B cell (primary cell): ENCODE measurements around the gene PPEF1. TPM values are rescaled to one million over a fixed set of nuclear protein-coding genes. Genes with fewer than 3 reads are reported as not detected.

Source experiments
- ATAC-seq: fragments of 200-7000 bp; cut with Tn5 transposase; one replicate; pipeline ENCODE4 v1.10.0; 2021; ENCODE audit warnings: low read depth, mild to moderate bottlenecking, moderate number of reproducible peaks, moderate library complexity
- CTCF ChIA-PET: fragments of 350-600 bp; sonication (Branson Sonifier 250); formaldehyde crosslinking; loops from one replicate; lab custom pipeline; 2021; ENCODE audit warnings: antibody characterized with exemption, inconsistent platforms; lab: Charles Lee
- POLR2A ChIA-PET: fragments of 350-600 bp; sonication (Branson Sonifier 250); formaldehyde crosslinking; loops from one replicate; lab custom pipeline; 2021; ENCODE audit warnings: antibody characterized with exemption; lab: Charles Lee
- DNase-seq: peaks from one replicate; pipeline ENCODE4 v3.0.0; 2013
- H2AFZ ChIP-seq: 2 replicates; pipeline ENCODE4 v1.6.1; 2012; ENCODE audit warnings: mild to moderate bottlenecking, low read depth, low read length; ENCODE audit not compliant: insufficient read depth, poor library complexity, severe bottlenecking
- H3K27ac ChIP-seq, 2 donors: 1 replicate in 1 of 2; 2 replicates in 1 of 2; pipeline ENCODE4 v1.5.1; 2012 to 2013; ENCODE audit warnings: low read length in 2 of 2, mild to moderate bottlenecking in 2 of 2, moderate library complexity in 1 of 2
- H3K27me3 ChIP-seq, 4 experiments: fragments of 200-600 bp in 1 of 4; sonication (generic) in 1 of 4; replicated peaks in 1 of 4; 1 replicate in 2 of 4; 2 replicates in 2 of 4; pipeline versions ENCODE4 v1.6.1 to v1.7.0; 2013 to 2016; ENCODE audit warnings: low read length in 3 of 4, mild to moderate bottlenecking in 2 of 4, mixed read lengths in 1 of 4, moderate library complexity in 1 of 4; ENCODE audit not compliant: insufficient read depth in 4 of 4, control insufficient read depth in 3 of 4; ENCODE audit errors: control extremely low read depth in 1 of 4
- H3K36me3 ChIP-seq, 2 experiments: replicated peaks in 1 of 2; 1 replicate in 1 of 2; 2 replicates in 1 of 2; pipeline versions ENCODE4 v1.6.1 to v1.7.1; 2013; ENCODE audit warnings: low read length in 1 of 2; ENCODE audit not compliant: insufficient read depth in 2 of 2, control insufficient read depth in 1 of 2; ENCODE audit errors: control extremely low read depth in 1 of 2, extremely low read depth in 1 of 2
- H3K4me1 ChIP-seq, 2 donors: fragments of 200-600 bp in 1 of 2; sonication (generic) in 1 of 2; 1 replicate in 1 of 2; 2 replicates in 1 of 2; pipeline versions ENCODE4 v1.5.1 to v1.6.1; 2013 to 2017; ENCODE audit warnings: low read length in 2 of 2; ENCODE audit not compliant: control insufficient read depth in 2 of 2, insufficient read depth in 2 of 2
- H3K4me2 ChIP-seq: replicated peaks from 2 replicates; pipeline ENCODE3; 2012; ENCODE audit warnings: mild to moderate bottlenecking, low read depth, low read length; ENCODE audit not compliant: poor library complexity, severe bottlenecking
- H3K4me3 ChIP-seq, 5 experiments: fragments of 200-600 bp in 1 of 5; sonication (generic) in 1 of 5; 1 replicate in 3 of 5; 2 replicates in 2 of 5; pipeline versions ENCODE4 v1.5.1 to v1.7.0; 2011 to 2016; ENCODE audit warnings: low read length in 4 of 5, mild to moderate bottlenecking in 4 of 5, low read depth in 2 of 5, control low read depth in 1 of 5, moderate library complexity in 1 of 5; ENCODE audit not compliant: insufficient read depth in 1 of 5; ENCODE audit errors: control extremely low read depth in 1 of 5, extremely low read depth in 1 of 5
- H3K79me2 ChIP-seq: fragments of 200-600 bp; sonication (generic); one replicate; pipeline ENCODE4 v1.6.0; 2016; ENCODE audit warnings: low read length; ENCODE audit not compliant: control insufficient read depth, insufficient read depth
- H3K9ac ChIP-seq: fragments of 200-600 bp; sonication (generic); 2 replicates; pipeline ENCODE4 v1.6.1; 2017; ENCODE audit warnings: mild to moderate bottlenecking, low read length, moderate library complexity
- H3K9me3 ChIP-seq, 3 donors: one replicate each; pipeline versions ENCODE4 v1.6.1 to v1.7.1; 2013; ENCODE audit warnings: low read length in 2 of 3; ENCODE audit not compliant: control insufficient read depth in 2 of 3, insufficient read depth in 1 of 3; ENCODE audit errors: control extremely low read depth in 1 of 3
- H4K20me1 ChIP-seq: 2 replicates; pipeline ENCODE4 v1.6.0; 2012; ENCODE audit warnings: mild to moderate bottlenecking, low read length; ENCODE audit not compliant: insufficient read depth, control insufficient read depth, poor library complexity, severe bottlenecking
- H3K27ac Mint-ChIP-seq: one replicate; pipeline ENCODE4 v1.8.0; 2021; ENCODE audit warnings: mixed read lengths
- H3K27me3 Mint-ChIP-seq: one replicate; pipeline ENCODE4 v1.8.0; 2021; ENCODE audit warnings: mixed read lengths
- H3K4me1 Mint-ChIP-seq: one replicate; pipeline ENCODE4 v1.8.0; 2021; ENCODE audit warnings: mixed read lengths
- H3K4me3 Mint-ChIP-seq: one replicate; pipeline ENCODE4 v1.8.0; 2021; ENCODE audit warnings: mixed read lengths
- H3K9me3 Mint-ChIP-seq: one replicate; pipeline ENCODE4 v1.8.0; 2022; ENCODE audit warnings: mixed read lengths; ENCODE audit not compliant: insufficient read depth
- EZH2 ChIP-seq: IDR thresholded peaks from 2 replicates; pipeline ENCODE4 v1.6.1; 2012; ENCODE audit warnings: borderline replicate concordance, low read depth, mild to moderate bottlenecking, moderate library complexity, low read length; ENCODE audit not compliant: insufficient read depth, poor library complexity, severe bottlenecking
- WGBS: methylation state at CpG from one replicate; pipeline ENCODE4 v1.1.5; 2013; ENCODE audit warnings: missing lambda C conversion rate; ENCODE audit not compliant: insufficient coverage; 5-methylcytosine and 5-hydroxymethylcytosine counted together
- intact Hi-C: fragments of 100-400 bp; cut with micrococcal nuclease; formaldehyde crosslinking; loops from one replicate; pipeline ENCODE4 v1.10.0; 2022
- polyA plus RNA-seq: library from polyadenylated mRNA; depleted of rRNA; stranded (reverse); fragments of >200 nt; gene quantifications from 2 replicates; pipeline ENCODE4 v1.2.3, GENCODE V29; 2012
- total RNA-seq, 2 donors: library from RNA; stranded (reverse); fragments of 120-200 nt in 1 of 2; gene quantifications; 1 replicate in 1 of 2; 2 replicates in 1 of 2; pipeline versions ENCODE4 v1.2.3 to v1.2.4, GENCODE V29; 2013 to 2022
- TF ChIP-seq, protein P1 (sequence below): fragments of 200-600 bp; IDR thresholded peaks from one replicate; pipeline ENCODE4 v1.8.0; 2022; ENCODE audit warnings: antibody characterized with exemption, mild to moderate bottlenecking

PPEF1 gene
- total and polyA plus RNA-seq, 2 donors (not counting 1 experiment from before 2014, with no cell fraction given), result 0.22 to 0.52 TPM

DNA sequence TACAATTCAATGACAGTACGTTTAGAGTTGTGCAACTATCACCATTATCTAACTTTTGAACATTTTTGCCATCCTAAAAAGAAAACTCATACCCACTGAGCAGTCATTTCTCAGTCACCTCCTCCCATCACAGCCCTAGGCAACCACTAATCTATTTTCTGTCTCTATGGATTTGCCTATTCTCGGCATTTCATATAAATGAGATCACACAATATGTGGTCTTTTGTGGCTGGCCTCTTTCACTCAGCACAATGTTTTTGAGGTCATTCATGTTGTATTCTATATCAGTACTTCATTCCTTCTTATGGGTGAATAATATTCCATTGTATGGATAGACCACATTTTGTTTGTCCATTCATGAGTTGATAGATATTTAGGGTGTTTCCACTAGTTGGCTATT is 103.0 kb downstream of the PPEF1 start:
- H4K20me1 ChIP-seq, result no peaks in the 10 kb centered on the region
- CTCF ChIA-PET, result no interaction called here
- no peak for TF ChIP-seq EZH2
- TF ChIP-seq, protein P1, sequence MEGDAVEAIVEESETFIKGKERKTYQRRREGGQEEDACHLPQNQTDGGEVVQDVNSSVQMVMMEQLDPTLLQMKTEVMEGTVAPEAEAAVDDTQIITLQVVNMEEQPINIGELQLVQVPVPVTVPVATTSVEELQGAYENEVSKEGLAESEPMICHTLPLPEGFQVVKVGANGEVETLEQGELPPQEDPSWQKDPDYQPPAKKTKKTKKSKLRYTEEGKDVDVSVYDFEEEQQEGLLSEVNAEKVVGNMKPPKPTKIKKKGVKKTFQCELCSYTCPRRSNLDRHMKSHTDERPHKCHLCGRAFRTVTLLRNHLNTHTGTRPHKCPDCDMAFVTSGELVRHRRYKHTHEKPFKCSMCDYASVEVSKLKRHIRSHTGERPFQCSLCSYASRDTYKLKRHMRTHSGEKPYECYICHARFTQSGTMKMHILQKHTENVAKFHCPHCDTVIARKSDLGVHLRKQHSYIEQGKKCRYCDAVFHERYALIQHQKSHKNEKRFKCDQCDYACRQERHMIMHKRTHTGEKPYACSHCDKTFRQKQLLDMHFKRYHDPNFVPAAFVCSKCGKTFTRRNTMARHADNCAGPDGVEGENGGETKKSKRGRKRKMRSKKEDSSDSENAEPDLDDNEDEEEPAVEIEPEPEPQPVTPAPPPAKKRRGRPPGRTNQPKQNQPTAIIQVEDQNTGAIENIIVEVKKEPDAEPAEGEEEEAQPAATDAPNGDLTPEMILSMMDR, result no peak
- no peak overlapping the region for H3K27ac ChIP-seq
- H3K4me3 Mint-ChIP-seq, result no peak overlapping the region
- no peaks in the 10 kb centered on the region for H3K27me3 ChIP-seq
- H3K4me3 ChIP-seq, result no peak overlapping the region
- H3K9ac ChIP-seq, result no peak overlapping the region
- no peaks in the 10 kb centered on the region for H3K9me3 ChIP-seq
- H3K36me3 ChIP-seq, result no peaks in the 10 kb centered on the region
- H3K27ac Mint-ChIP-seq, result no peak overlapping the region
- DNase-seq (no peak), ATAC-seq (no peak)
- intact Hi-C loops, result no loop called here
- POLR2A ChIA-PET, result no interaction called here
- no peak overlapping the region for H2AFZ ChIP-seq
- 71% methylated on average over 1 of the region's 2 CpGs for WGBS
- H3K4me1 Mint-ChIP-seq, result no peaks in the 10 kb centered on the region
- H3K9me3 Mint-ChIP-seq, result peaks cover 3% of the 10 kb centered on the region
- H3K4me1 ChIP-seq, result no peaks in the 10 kb centered on the region
- no peaks in the 10 kb centered on the region for H3K79me2 ChIP-seq
- H3K4me2 ChIP-seq, result no peak overlapping the region
- H3K27me3 Mint-ChIP-seq, result no peaks in the 10 kb centered on the region

DNA sequence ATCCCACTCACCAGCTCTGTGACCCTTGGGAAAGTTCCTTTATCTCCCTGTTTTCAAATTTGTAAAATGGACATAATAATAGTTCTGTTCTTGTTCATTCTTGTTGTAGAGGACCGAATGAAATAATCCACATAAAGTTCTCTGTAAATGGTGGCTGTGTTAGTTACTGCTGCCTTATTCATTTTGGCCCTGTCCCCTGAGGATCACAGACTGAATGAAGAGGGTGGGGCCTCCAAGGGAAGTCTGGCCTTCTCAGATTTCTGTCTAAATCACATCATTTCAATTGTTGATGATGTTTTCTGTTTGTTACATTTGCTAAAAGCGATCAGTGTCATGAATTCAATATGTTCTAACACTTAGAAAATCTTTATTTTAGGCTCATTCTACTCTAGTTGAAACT is 117.9 kb downstream of the PPEF1 start:
- Mint-ChIP-seq H3K27ac (no peak overlapping the region), H3K4me3 (no peak overlapping the region), H3K9me3 (no peaks in the 10 kb centered on the region), H3K27me3 (no peaks in the 10 kb centered on the region), H3K4me1 (no peaks in the 10 kb centered on the region)
- H3K4me3 ChIP-seq, result no peak overlapping the region
- H3K9me3 ChIP-seq, result no peaks in the 10 kb centered on the region
- H3K9ac ChIP-seq, result no peak overlapping the region
- no CpG with 5 or more reads among the region's 2 CpGs for WGBS
- ATAC-seq (no peak), DNase-seq (no peak)
- intact Hi-C loops, result no loop called here
- no peaks in the 10 kb centered on the region for H3K4me1 ChIP-seq
- no peak overlapping the region for H2AFZ ChIP-seq
- no peaks in the 10 kb centered on the region for H4K20me1 ChIP-seq
- TF ChIP-seq EZH2, result no peak
- TF ChIP-seq, protein P1, result no peak
- ChIA-PET CTCF (no interaction called here), POLR2A (no interaction called here)
- no peaks in the 10 kb centered on the region for H3K79me2 ChIP-seq
- no peaks in the 10 kb centered on the region for H3K27me3 ChIP-seq
- H3K4me2 ChIP-seq, result no peak overlapping the region
- no peak overlapping the region for H3K27ac ChIP-seq
- no peaks in the 10 kb centered on the region for H3K36me3 ChIP-seq
